Lower lobe of right lung (tissue), 2 donors: ENCODE results near the gene GPR180. TPM values are rescaled to one million over a fixed set of nuclear protein-coding genes. Genes with fewer than 3 reads are reported as not detected.

Experiments
- ATAC-seq, 2 donors: fragments of 200-7000 bp; cut with Tn5 transposase; one replicate each; pipeline ENCODE4 v1.9.1; 2020 to 2022; ENCODE audit warnings: mild to moderate bottlenecking in 2 of 2, moderate library complexity in 2 of 2
- DNase-seq: peaks from one replicate; pipeline ENCODE4 v3.0.0-alpha.2; 2020
- H3K27ac ChIP-seq: fragments of 200-600 bp; one replicate; pipeline ENCODE4 v1.8.0; 2022
- H3K27me3 ChIP-seq: fragments of 200-600 bp; one replicate; pipeline ENCODE4 v1.8.0; 2022; ENCODE audit warnings: low read depth
- H3K36me3 ChIP-seq: fragments of 200-600 bp; one replicate; pipeline ENCODE4 v1.8.0; 2022; ENCODE audit warnings: mild to moderate bottlenecking
- H3K4me1 ChIP-seq: fragments of 200-600 bp; one replicate; pipeline ENCODE4 v1.8.0; 2022
- H3K4me3 ChIP-seq: fragments of 200-600 bp; one replicate; pipeline ENCODE4 v1.8.0; 2022; ENCODE audit warnings: mild to moderate bottlenecking
- H3K9me3 ChIP-seq: fragments of 200-600 bp; one replicate; pipeline ENCODE4 v1.8.0; 2022
- intact Hi-C: fragments of 100-400 bp; cut with DNase I; formaldehyde crosslinking; loops from one replicate; pipeline ENCODE4 v1.11.0; 2022
- long read RNA-seq: library from polyadenylated mRNA; unstranded; transcript quantifications from one replicate; pipeline ENCODE4 v2.0.0, GENCODE V29; 2021
- total RNA-seq: library from RNA; stranded (reverse); fragmentation: NEBNext Ultra II Directional; extraction: Animal tissue kit (Norgen Biotek cat#: 25700); gene quantifications from one replicate; pipeline ENCODE4 v1.2.1, GENCODE V29; 2021
- TF ChIP-seq, protein P1 (sequence below): fragments of 200-600 bp; IDR thresholded peaks from one replicate; pipeline ENCODE4 v1.8.0; 2022; ENCODE audit warnings: antibody characterized with exemption, mild to moderate bottlenecking
- donor health status: DM: no; HTN: yes; CAD: no; lungs with severe emphysema.

GPR180 gene
- 5.5 TPM for total RNA-seq
- long read RNA-seq, full-length matches to known transcripts, result 24 of 27 reads
- long read RNA-seq, partial matches to known transcripts, result 0 of 27 reads
- long read RNA-seq, other reads (novel, unspliced or antisense), result 3 of 27 reads

DNA sequence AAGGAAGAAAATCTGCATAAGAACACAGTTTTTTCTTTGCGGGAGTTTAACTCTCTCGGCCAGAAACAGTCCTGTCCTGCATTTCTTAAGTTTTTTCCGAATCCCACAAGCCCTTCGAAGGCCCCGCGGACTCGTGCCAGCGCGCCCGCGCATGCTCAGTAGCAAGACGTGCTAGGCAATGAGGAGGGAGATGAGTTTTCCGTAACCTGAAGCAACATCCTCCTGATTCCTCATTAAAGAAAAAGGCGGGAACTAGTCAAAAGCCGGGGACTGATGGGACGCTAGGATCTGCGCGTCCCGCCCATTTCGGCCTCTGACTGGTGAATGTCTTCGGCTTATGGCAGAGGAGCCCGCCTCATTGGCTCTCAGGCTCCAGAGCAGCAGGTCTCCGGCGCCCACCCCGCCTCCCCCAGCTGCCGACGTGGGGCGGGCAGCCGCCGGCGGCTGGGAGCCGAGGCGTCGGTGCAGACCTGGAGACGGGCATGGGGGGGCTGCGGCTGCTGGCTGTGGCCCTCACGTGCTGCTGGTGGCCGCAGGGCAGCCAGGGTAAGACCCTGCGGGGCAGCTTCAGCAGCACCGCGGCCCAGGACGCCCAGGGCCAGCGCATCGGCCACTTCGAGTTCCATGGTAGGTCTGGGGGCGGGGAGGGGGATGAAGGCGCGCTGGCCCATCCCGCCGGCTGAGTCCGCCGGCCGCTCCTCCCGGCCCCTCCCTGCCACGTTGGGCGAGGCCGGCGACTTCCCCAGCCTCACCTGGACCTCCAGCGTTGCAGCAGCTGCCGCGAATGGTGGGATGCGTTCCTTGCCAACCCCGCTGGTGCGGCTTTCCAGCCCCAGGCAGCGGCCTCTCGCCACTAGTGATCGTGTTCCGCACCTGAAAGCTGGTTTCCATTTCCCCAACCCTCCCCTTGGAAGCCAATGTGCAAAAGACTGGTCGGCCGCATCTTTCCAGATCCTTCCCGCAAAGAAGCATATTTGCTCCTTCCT lies at the start of gene GPR180:
Gene GPR180, plus strand, starts transcription at position 412 of the 986 bp plus-strand sequence. Its CDS starts 71 bp downstream, at position 483.
- Histone ChIP-seq H3K27ac (peak within 1 kb of the TSS; percentile 81), H3K4me1 (peaks cover 11% of the 10 kb centered on the region), H3K36me3 (peaks cover 15% of the 10 kb centered on the region), H3K27me3 (no peaks in the 10 kb centered on the region), H3K9me3 (no peaks in the 10 kb centered on the region), H3K4me3 (peak within 1 kb of the TSS; percentile 94)
- TF ChIP-seq, protein P1, sequence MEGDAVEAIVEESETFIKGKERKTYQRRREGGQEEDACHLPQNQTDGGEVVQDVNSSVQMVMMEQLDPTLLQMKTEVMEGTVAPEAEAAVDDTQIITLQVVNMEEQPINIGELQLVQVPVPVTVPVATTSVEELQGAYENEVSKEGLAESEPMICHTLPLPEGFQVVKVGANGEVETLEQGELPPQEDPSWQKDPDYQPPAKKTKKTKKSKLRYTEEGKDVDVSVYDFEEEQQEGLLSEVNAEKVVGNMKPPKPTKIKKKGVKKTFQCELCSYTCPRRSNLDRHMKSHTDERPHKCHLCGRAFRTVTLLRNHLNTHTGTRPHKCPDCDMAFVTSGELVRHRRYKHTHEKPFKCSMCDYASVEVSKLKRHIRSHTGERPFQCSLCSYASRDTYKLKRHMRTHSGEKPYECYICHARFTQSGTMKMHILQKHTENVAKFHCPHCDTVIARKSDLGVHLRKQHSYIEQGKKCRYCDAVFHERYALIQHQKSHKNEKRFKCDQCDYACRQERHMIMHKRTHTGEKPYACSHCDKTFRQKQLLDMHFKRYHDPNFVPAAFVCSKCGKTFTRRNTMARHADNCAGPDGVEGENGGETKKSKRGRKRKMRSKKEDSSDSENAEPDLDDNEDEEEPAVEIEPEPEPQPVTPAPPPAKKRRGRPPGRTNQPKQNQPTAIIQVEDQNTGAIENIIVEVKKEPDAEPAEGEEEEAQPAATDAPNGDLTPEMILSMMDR, result no peak
- intact Hi-C loops, result no loop called here
- DNase-seq (peak; percentile 98), ATAC-seq (peak; percentile 100)

DNA sequence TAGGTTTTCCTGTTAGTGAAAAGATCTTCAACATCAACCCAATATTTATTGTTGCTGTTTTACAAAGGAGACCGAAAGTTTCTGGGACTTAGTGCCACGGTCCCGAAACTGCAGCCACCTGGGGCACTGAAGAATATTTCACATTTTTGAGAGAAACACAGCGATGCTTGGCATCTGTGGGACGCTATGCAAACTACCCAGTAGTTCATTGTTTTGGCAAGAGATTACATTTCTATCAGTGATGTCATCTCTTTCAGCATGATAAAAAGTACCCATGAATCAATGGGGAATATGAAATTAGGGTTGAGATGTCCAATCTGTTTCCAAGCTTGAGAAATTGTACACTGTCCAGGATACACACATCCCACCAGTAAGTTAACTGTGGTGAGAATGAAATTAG lies 49.6 kb upstream of the GPR180 start:
- no peak for ATAC-seq
- Histone ChIP-seq H3K9me3 (no peaks in the 10 kb centered on the region), H3K4me3 (no peak overlapping the region), H3K27ac (no peak overlapping the region), H3K27me3 (no peaks in the 10 kb centered on the region), H3K4me1 (peaks cover 9% of the 10 kb centered on the region), H3K36me3 (no peaks in the 10 kb centered on the region)
- TF ChIP-seq, protein P1, result no peak
- no peak for DNase-seq
- intact Hi-C loops, result no loop called here

DNA sequence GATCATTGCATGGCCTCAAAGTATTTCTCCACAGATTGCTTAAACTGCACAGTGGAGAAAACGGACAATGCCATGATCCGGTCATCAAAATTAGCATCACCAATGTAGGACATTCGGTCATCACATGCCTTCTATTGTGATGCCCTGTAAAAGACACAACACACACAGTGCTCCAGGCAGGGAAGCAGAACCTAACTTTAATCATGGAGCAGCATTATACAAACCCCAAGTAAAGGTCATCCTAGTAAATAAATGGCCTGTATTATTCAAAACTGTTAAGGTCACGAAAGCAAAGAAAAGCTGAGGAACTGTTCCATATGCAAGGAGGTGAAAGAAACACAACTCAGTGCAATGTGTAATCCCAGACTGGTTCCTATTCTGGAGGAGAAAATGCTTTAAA lies 47.9 kb upstream of the GPR180 start:
- intact Hi-C loops, result no loop called here
- H3K4me3 ChIP-seq, result no peak overlapping the region
- no peaks in the 10 kb centered on the region for H3K4me1 ChIP-seq
- no peaks in the 10 kb centered on the region for H3K27me3 ChIP-seq
- H3K36me3 ChIP-seq, result no peaks in the 10 kb centered on the region
- ATAC-seq (no peak), DNase-seq (no peak)
- no peaks in the 10 kb centered on the region for H3K9me3 ChIP-seq
- no peak overlapping the region for H3K27ac ChIP-seq
- TF ChIP-seq, protein P1, result no peak

DNA sequence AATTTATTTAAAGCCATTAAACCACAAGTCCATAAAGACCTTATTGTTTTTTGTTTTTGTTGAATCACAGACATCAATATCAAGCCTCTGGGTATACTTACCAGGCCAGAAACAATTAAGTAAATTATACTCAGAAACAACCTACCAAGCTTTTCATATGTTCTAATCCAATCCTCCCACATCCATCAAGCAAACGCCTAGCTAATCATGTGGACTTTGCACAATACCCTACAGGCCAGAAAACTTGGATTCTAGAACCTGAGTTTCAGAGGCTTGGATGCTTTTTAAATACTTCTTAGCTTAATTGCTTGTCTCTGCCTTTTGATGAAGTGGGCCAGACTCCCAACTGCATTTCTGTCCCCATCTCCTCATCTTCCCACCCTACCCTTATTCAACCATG lies 45.6 kb upstream of the GPR180 start:
- Histone ChIP-seq H3K27ac (no peak overlapping the region), H3K4me3 (no peak overlapping the region), H3K27me3 (no peaks in the 10 kb centered on the region), H3K36me3 (no peaks in the 10 kb centered on the region), H3K9me3 (no peaks in the 10 kb centered on the region), H3K4me1 (no peaks in the 10 kb centered on the region)
- DNase-seq (no peak), ATAC-seq (no peak)
- TF ChIP-seq, protein P1, result no peak
- intact Hi-C loops, result no loop called here

DNA sequence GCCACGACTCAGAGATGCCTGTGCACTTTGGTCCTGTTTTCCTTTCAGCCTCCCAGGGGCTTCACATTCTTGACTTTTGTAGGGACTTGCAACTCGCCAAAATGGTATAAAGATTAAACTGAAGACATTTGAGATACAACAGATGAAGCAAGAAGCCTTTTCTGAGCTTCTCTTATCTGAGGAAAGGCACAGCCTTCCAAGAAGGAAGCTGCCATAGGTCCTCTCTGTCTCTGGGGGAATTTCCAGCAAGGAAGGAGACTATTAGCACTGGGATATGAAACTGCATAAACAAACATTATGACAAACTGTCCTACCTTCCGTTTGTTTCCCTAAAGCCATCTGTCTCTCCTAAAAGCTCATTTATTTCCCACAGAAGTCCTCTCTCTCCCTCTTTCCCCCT lies 45.0 kb upstream of the GPR180 start:
- intact Hi-C loops, result no loop called here
- no peak for ATAC-seq
- Histone ChIP-seq H3K27ac (no peak overlapping the region), H3K27me3 (no peaks in the 10 kb centered on the region), H3K4me1 (no peaks in the 10 kb centered on the region), H3K9me3 (no peaks in the 10 kb centered on the region), H3K36me3 (no peaks in the 10 kb centered on the region), H3K4me3 (no peak overlapping the region)
- TF ChIP-seq, protein P1, result no peak
- no peak for DNase-seq
